Measurements from ENCODE around the gene FNBP1.

The FNBP1 gene

DNA sequence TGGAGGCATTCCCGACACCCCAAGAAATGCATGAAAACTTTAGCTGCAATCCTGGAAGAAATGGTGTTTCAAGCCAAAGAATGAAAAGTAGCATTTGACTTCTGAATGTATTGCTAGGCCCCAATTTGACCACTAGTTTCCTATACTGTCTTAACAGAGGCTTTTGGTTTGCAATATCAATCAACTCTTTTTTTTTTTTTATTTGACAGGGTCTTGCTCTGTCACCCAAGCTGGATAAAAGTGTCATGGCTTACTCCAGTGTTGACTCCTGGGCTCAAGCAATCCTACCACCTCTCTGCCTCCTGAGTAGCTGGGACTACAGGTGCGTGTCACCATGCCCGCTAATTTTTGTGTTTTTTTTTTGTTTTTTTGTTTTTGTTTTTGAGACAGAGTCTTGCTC lies 7.5 kb upstream of the FNBP1 start:
- no peak for DNase-seq
- in situ Hi-C loops (cut with MboI; ENCODE audit: low pct_unique_long_range_greater_than_20kb, low sequenced_read_pairs), result no loop called here

DNA sequence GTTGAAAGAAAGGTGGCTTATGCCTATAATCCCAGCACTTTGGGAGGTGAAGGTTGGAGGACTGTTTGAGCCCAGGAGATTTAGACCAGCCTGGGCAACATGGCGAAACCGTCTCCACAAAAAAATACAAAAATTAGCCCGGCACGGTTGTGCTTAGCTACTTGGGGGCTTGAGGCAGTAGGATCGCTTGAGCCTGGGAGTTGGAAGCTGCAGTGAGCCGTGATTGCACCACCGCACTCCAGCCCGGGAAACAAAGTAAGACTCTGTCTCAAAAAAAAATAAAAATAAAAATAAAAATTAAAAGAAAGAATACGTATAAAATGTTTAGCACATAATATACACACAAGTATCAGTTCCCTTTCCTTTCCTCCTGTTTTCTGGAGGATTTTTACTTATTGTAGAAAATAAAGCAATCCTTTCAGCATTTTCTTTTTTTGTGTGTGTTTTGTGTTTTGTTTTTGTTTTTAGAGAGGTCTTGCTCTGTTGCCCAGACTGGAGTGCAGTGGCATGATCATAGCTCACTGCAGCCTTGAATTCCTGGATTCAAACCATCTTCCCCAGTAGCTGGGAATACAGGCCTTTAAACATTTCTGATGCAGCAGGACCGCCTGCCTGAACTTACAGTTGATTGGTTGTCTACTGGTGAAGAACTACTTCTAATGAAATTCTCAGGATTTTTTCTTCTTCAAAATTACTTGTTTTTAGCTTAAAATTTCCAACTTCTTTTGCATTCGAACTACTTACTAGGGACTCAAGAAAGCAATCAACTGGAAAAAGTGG lies 6.6 kb upstream of the FNBP1 start:
- no peak for DNase-seq
- in situ Hi-C loops (cut with MboI; ENCODE audit: low pct_unique_long_range_greater_than_20kb, low sequenced_read_pairs), result no loop called here

DNA sequence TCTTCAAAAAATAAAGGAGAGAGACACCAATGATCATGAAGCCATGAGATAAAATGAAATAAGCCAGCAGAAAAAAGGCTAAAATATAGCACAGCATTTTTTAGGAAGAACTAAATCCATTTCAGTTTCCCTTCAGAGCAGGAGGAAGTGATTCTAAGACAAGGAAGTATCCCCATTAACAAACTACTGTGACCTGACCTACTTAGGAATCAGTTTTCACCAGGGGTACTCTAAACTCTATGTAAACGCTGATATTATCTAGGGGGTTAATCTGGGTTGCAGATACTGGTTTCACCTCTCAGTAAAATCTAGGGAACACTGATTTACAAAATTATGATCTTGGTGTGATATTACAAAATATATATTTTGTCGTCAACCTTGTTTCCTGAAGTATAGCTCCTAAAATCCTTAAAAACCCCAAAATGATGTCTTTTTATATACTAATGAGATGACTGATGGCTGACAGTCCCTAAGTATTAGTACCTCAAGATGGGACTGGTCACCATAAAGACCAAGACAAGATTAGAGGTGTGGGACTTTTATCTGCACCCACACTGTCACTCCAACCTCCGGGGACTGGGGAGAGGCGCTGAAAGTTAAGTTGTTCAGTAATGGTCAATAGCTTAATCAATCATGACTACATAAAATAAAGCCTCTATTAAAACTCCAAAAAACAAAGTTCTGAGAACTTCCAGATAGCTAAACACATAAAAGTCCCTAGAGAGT lies 2.9 kb upstream of the FNBP1 start:
- in situ Hi-C loops (cut with MboI; ENCODE audit: low pct_unique_long_range_greater_than_20kb, low sequenced_read_pairs), result no loop called here
- DNase-seq, result no peak

DNA sequence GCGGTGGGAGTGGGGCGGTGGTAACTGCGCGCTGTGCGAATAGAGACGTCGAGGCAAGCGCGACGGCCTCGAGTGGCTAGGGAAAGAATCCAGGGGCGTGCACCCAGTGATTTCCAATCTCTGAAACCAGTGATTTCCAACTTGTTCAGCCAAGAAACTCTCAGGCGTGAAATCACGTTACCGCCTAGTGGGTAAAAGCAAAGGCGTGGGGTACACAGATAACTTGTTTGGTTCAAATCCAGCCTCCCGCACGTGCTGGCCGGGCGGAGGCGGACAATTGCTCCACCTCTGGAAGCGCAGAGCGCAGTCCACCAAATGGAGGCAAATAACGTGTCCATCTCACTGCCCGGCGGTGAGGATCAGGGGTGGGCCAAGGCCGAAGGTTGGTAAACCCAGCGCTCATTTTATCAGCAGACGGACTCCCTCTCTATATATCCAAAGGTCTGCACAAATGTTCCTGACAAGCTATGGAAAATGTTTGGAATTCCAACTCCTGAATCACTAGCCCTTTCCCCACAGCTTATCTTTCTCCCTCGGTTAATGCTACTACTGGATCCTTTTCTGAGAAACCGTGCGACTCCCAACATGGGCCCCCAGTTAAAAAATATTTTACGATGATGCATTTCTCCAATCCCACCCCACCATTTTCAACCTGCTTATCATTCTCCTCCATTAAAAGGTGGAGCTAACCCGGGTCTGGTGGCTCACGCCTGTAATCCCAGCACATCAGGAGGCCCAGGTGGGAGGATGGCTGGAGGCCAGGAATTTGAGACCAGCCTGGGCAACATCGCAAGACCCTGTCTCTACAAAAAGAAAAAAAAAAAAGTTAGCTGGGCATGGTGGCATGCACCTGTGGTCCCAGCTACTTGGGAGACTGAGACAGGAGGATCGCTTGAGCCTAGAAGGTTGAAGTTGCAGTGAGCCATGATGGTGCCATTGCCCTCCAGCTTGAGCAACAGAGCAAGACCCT lies 950 bp upstream of the FNBP1 start:
- in situ Hi-C loops (cut with MboI; ENCODE audit: low pct_unique_long_range_greater_than_20kb, low sequenced_read_pairs), result no loop called here
- no peak for DNase-seq

GRCh38 chr9:130042406-130042884 lies 544 bp downstream of the FNBP1 start:
- in situ Hi-C loops (cut with MboI; ENCODE audit: low pct_unique_long_range_greater_than_20kb, low sequenced_read_pairs), result no loop called here
- no peak for DNase-seq

GRCh38 chr9:130041648-130042405 lies 1.2 kb downstream of the FNBP1 start:
- no peak for DNase-seq
- in situ Hi-C loops (cut with MboI; ENCODE audit: low pct_unique_long_range_greater_than_20kb, low sequenced_read_pairs), result no loop called here

DNA sequence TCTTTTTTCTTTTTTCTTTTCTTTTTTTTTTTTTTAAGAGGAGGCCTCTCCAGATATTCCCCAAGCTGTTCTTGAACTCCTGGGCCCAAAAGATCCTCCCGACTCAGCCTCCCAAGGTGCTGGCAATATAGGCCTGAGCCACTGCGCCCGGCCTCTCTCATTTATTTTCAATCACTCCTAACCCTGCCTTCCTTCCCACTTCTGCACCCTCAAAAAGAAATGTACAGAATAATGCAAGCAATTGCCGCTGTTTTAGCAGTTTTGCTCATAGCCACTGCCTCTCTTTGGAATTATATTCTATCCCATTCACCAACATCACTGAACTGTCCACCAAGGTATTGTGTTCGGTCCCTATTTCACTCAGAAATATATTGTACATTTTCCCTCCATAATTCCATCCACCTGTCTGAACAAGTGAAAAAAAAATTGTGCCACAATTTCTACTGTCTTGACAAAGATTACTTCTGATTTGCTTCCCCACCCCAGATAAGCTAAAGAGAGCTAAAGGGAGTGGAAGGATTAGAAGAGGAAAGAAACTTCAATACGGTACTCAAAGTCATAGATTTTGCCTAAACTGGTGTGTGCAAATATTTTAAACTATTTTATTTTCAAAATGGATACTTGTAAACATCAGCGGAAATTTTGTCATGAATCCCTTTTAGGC lies 1.9 kb downstream of the FNBP1 start:
- in situ Hi-C loops (cut with MboI; ENCODE audit: low pct_unique_long_range_greater_than_20kb, low sequenced_read_pairs), result no loop called here
- DNase-seq, result no peak

- in situ Hi-C loops (cut with MboI; ENCODE audit: low pct_unique_long_range_greater_than_20kb, low sequenced_read_pairs), result no loop called here
- DNase-seq, result peak; percentile 63
Observed at GRCh38 chr9:130039528-130040147, 3.4 kb downstream of the FNBP1 start.

GRCh38 chr9:130036099-130036498 lies 6.9 kb downstream of the FNBP1 start:
- DNase-seq, result no peak
- in situ Hi-C loops (cut with MboI; ENCODE audit: low pct_unique_long_range_greater_than_20kb, low sequenced_read_pairs), result no loop called here

- DNase-seq, result no peak
- in situ Hi-C loops (cut with MboI; ENCODE audit: low pct_unique_long_range_greater_than_20kb, low sequenced_read_pairs), result no loop called here
Observed at GRCh38 chr9:130034570-130034969, 8.4 kb downstream of the FNBP1 start.

DNA sequence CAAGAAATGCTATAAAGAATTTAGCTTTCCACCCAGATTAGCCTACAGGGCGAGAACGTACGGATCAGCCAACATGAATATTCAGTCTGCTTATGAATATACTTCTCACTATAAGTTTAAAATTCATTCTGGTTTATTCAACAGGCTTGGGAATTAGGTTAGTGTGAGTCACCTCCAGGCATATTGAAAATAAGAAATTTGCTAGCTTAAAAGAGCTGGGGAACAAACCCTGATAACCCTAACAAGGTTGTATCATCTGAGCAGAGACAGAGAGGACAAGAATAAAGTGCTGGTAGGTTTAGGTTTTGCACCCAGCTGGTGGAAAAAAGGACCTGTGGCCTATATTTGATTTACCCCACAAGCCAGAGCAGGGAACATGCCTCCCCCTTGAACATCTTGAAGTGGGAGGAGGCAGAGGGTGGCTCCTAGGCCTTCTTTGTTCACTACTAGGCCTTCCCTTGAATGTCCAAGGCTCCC lies 12.3 kb downstream of the FNBP1 start:
- in situ Hi-C loops (cut with MboI; ENCODE audit: low pct_unique_long_range_greater_than_20kb, low sequenced_read_pairs), result no loop called here
- no peak for DNase-seq

DNA sequence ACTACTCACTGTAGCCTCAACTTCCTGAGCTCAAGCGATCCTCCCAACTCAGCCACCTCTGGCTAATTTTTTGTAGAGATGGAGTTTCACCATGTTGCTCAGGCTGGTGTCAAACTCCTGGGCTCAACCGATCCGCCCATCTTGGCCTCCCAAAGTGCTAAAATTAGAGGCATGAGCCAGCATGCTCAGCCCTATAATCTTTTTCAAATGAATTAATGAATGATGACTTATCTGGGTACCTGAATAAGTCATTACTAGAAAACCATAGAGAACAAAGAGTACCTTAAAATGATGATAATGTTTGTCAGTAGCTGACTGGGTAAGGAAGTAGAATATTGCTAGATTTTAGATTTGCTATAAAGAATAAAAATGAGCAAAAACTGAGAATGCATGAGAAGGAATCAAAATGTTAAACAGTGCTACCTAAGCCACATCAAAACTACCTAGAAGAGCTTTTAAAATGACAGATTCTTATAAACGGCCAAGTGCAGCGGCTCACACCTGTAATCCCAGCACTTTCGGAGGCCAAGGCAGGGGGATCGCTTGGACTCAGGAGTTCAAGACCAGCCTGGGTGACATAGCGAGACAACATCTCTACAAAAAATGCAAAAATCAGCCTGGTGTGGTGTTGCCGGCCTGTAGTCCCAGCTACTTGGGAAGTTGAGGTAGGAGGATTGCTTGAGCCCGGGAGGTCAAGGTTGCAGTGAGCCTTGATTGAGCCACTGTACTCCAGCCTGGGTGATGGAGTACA lies 13.6 kb downstream of the FNBP1 start:
- in situ Hi-C loops (cut with MboI; ENCODE audit: low pct_unique_long_range_greater_than_20kb, low sequenced_read_pairs), result no loop called here
- no peak for DNase-seq

- in situ Hi-C loops (cut with MboI; ENCODE audit: low pct_unique_long_range_greater_than_20kb, low sequenced_read_pairs), result no loop called here
- DNase-seq, result no peak
Observed at GRCh38 chr9:130028493-130029222, 14.3 kb downstream of the FNBP1 start.

DNA sequence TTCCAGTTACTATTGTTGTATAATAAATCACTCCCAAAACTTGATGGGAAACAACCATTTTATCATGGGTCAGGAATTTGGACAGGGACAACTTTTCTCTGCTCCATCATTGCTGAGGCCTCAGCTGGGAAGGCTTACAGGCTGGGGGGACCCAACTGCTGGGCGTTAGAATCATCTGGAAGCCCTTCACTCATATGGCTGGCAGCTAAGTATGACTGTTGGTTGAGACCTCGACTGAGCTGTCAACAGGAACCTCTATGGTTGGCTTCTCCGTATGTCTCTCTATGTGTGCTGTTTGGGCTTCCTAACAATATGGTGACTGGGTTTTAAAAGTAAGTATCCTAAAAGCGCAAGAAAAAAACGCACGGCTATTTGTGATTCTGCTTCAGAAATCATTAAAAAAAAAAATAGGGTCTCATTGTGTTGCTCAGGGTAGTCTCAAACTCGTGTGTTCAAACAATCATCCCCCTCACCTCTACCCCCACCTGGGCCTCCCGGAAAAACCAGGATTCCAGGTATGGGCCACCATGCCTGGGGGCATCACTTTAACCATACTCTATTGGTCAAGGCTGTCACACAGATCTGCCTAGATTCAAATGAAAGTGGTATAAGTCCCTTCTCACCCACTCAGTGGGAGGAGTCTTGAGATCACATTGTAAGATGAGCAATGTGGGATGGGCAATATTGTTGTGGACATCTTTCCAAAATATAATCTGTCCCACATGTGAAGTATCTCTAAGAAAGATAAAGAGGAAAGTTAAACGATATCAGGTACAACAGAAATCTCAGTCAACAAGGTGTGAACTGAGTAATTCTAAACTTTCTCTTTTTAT lies 15.2 kb downstream of the FNBP1 start:
- in situ Hi-C loops (cut with MboI; ENCODE audit: low pct_unique_long_range_greater_than_20kb, low sequenced_read_pairs), result no loop called here
- DNase-seq, result no peak

GRCh38 chr9:130026583-130027340 lies 16.2 kb downstream of the FNBP1 start:
- DNase-seq, result no peak
- in situ Hi-C loops (cut with MboI; ENCODE audit: low pct_unique_long_range_greater_than_20kb, low sequenced_read_pairs), result no loop called here
